SK-N-SH (cell line): ENCODE data around the gene MTURN. TPM values are rescaled to one million over a fixed set of nuclear protein-coding genes. Genes with fewer than 3 reads are reported as not detected.

Source experiments
- CTCF ChIA-PET: fragments of 300-600, 350-600 bp; formaldehyde crosslinking; extraction: SDS; loops from one replicate; lab custom pipeline; 2021; lab: Yijun Ruan, JAX
- POLR2A ChIA-PET: fragments of 350-600 bp; sonication (Branson Sonifier 250); formaldehyde crosslinking; extraction: SDS; loops from one replicate; lab custom pipeline; 2020; ENCODE audit warnings: antibody characterized with exemption, inconsistent platforms; lab: Yijun Ruan, JAX
- DNase-seq: peaks from one replicate; pipeline ENCODE4 v3.0.0; 2012
- H2AFZ ChIP-seq: fragments of 200-600 bp; sonication (generic); 2 replicates; pipeline ENCODE4 v1.8.1; 2016; ENCODE audit warnings: antibody characterized with exemption, mild to moderate bottlenecking, low read depth
- H3F3A ChIP-seq: fragments of 200-600 bp; sonication (generic); replicated peaks from 2 replicates; pipeline ENCODE3; 2016; ENCODE audit warnings: antibody characterized with exemption, mild to moderate bottlenecking; ENCODE audit not compliant: insufficient read depth
- H3K27ac ChIP-seq, 2 experiments: fragments of 200-500 bp in 1 of 2; fragments of 200-600 bp in 1 of 2; sonication (Bioruptor generic) in 1 of 2; sonication (generic), shearing (Covaris generic) in 1 of 2; 2 replicates each; pipeline versions ENCODE4 v1.5.1 to v1.6.1; 2014 to 2016; ENCODE audit warnings: low read depth in 2 of 2, inconsistent platforms in 1 of 2, low read length in 1 of 2, mild to moderate bottlenecking in 1 of 2, mixed read lengths in 1 of 2
- H3K27me3 ChIP-seq: fragments of 200-600 bp; sonication (generic), shearing (Covaris generic); 2 replicates; pipeline ENCODE4 v1.6.1; 2016; ENCODE audit warnings: mixed run types; ENCODE audit not compliant: insufficient read depth
- H3K36me3 ChIP-seq, 2 experiments: fragments of 200-500 bp in 1 of 2; fragments of 200-600 bp in 1 of 2; sonication (Bioruptor generic) in 1 of 2; sonication (generic) in 1 of 2; replicated peaks in 1 of 2; 2 replicates each; pipeline versions ENCODE3 to v1.5.1; 2014 to 2016; ENCODE audit warnings: low read length in 1 of 2, mild to moderate bottlenecking in 1 of 2; ENCODE audit not compliant: insufficient read depth in 2 of 2, control insufficient read depth in 1 of 2
- H3K4me1 ChIP-seq, 2 experiments: fragments of 200-500 bp in 1 of 2; fragments of 200-600 bp in 1 of 2; sonication (Bioruptor generic) in 1 of 2; sonication (generic), shearing (Covaris generic) in 1 of 2; 2 replicates each; pipeline versions ENCODE4 v1.5.1 to v1.6.1; 2014 to 2016; ENCODE audit warnings: low read depth in 1 of 2, low read length in 1 of 2, mixed run types in 1 of 2; ENCODE audit not compliant: insufficient read depth in 2 of 2, control insufficient read depth in 1 of 2
- H3K4me2 ChIP-seq: fragments of 200-600 bp; sonication (generic), shearing (Covaris generic); 2 replicates; pipeline ENCODE4 v1.6.1; 2017; ENCODE audit warnings: mixed run types
- H3K4me3 ChIP-seq, 2 experiments: fragments of 200-500 bp in 1 of 2; fragments of 200-600 bp in 1 of 2; sonication (Bioruptor generic) in 1 of 2; sonication (generic), shearing (Covaris generic) in 1 of 2; 2 replicates each; pipeline versions ENCODE4 v1.5.1 to v1.8.1; 2014 to 2016; ENCODE audit warnings: low read depth in 2 of 2, inconsistent platforms in 1 of 2, low read length in 1 of 2, mild to moderate bottlenecking in 1 of 2, mixed read lengths in 1 of 2, moderate library complexity in 1 of 2
- H3K79me2 ChIP-seq: fragments of 200-600 bp; sonication (generic); 2 replicates; pipeline ENCODE4 v1.8.1; 2017; ENCODE audit warnings: mild to moderate bottlenecking; ENCODE audit not compliant: insufficient read depth
- H3K9ac ChIP-seq: fragments of 200-600 bp; sonication (generic); 2 replicates; pipeline ENCODE4 v1.6.1; 2017; ENCODE audit warnings: mixed run types
- H3K9me2 ChIP-seq: fragments of 200-600 bp; sonication (generic); 2 replicates; pipeline ENCODE4 v1.6.1; 2017; ENCODE audit warnings: mixed run types
- H3K9me3 ChIP-seq: fragments of 200-600 bp; sonication (generic); 2 replicates; pipeline ENCODE4 v1.6.1; 2017; ENCODE audit warnings: mixed run types, mild to moderate bottlenecking, moderate library complexity
- H4K20me1 ChIP-seq: fragments of 200-600 bp; sonication (generic); 2 replicates; pipeline ENCODE4 v1.6.1; 2017; ENCODE audit warnings: mild to moderate bottlenecking, mixed run types; ENCODE audit not compliant: insufficient read depth
- CHD2 ChIP-seq: fragments of 150-350 bp; IDR thresholded peaks from 2 replicates; pipeline ENCODE4 v1.6.1; 2018; ENCODE audit warnings: low read length; ENCODE audit not compliant: partially characterized antibody
- ELF1 ChIP-seq: IDR thresholded peaks from 2 replicates; pipeline ENCODE4 v1.4.0; 2012
- EP300 ChIP-seq, 2 experiments: IDR thresholded peaks; 2 replicates each; pipeline versions ENCODE4 v1.4.0 to v1.6.1; 2012; ENCODE audit warnings: borderline replicate concordance in 1 of 2, low read depth in 1 of 2, low read length in 1 of 2
- EZH2phosphoT487 ChIP-seq: fragments of 200-600 bp; sonication (generic); IDR thresholded peaks from 2 replicates; pipeline ENCODE4 v1.6.1; 2017; ENCODE audit warnings: low read depth, mixed run types, mild to moderate bottlenecking, antibody characterized with exemption, moderate library complexity, borderline replicate concordance
- FOXJ3 ChIP-seq: sonication (generic); formaldehyde crosslinking; IDR thresholded peaks from 2 replicates; pipeline ENCODE4 v1.5.1; 2020; ENCODE audit warnings: mild to moderate bottlenecking, missing genetic modification reagents
- GABPA ChIP-seq: IDR thresholded peaks from 2 replicates; pipeline ENCODE4 v1.4.0; 2012; ENCODE audit warnings: low read depth, mild to moderate bottlenecking
- GATA2 ChIP-seq: sonication (generic); formaldehyde crosslinking; IDR thresholded peaks from 2 replicates; pipeline ENCODE4 v1.5.0; 2020; ENCODE audit warnings: mild to moderate bottlenecking, missing genetic modification reagents
- IRF3 ChIP-seq: fragments of 150-350 bp; IDR thresholded peaks from 2 replicates; pipeline ENCODE4 v1.6.1; 2016; ENCODE audit warnings: mild to moderate bottlenecking, low read depth, low read length
- NRF1 ChIP-seq: IDR thresholded peaks from 2 replicates; pipeline ENCODE4 v1.6.1; 2012; ENCODE audit warnings: low read depth, mild to moderate bottlenecking, low read length
- POLR2AphosphoS5 ChIP-seq: IDR thresholded peaks from 2 replicates; pipeline ENCODE4 v1.6.1; 2012; ENCODE audit warnings: low read depth, low read length
- RAD21 ChIP-seq: IDR thresholded peaks from 2 replicates; pipeline ENCODE4 v1.6.1; 2012; ENCODE audit warnings: mild to moderate bottlenecking, low read length
- RCOR1 ChIP-seq: fragments of 150-350 bp; IDR thresholded peaks from 2 replicates; pipeline ENCODE4 v1.6.1; 2017; ENCODE audit warnings: antibody characterized with exemption, low read length
- REST ChIP-seq: IDR thresholded peaks from 2 replicates; pipeline ENCODE4 v1.6.1; 2012; ENCODE audit warnings: mild to moderate bottlenecking, low read depth, low read length, moderate library complexity
- RFX5 ChIP-seq: IDR thresholded peaks from 2 replicates; pipeline ENCODE4 v1.6.1; 2012; ENCODE audit warnings: mild to moderate bottlenecking, improper control_type of control experiment, low read length
- RXRA ChIP-seq: IDR thresholded peaks from 2 replicates; pipeline ENCODE4 v1.4.0; 2012; ENCODE audit warnings: low read depth, mild to moderate bottlenecking, borderline replicate concordance
- SIN3A ChIP-seq: IDR thresholded peaks from 2 replicates; pipeline ENCODE4 v1.6.1; 2012; ENCODE audit warnings: low read depth, mild to moderate bottlenecking, low read length, moderate library complexity, borderline replicate concordance
- SMC3 ChIP-seq: IDR thresholded peaks from 2 replicates; pipeline ENCODE4 v1.6.1; 2012; ENCODE audit warnings: low read depth, low read length, improper control_type of control experiment
- TAF1 ChIP-seq: IDR thresholded peaks from 2 replicates; pipeline ENCODE4 v1.6.1; 2012; ENCODE audit warnings: low read depth, mild to moderate bottlenecking, low read length, moderate library complexity, borderline replicate concordance
- TEAD4 ChIP-seq: IDR thresholded peaks from 2 replicates; pipeline ENCODE4 v1.4.0; 2012; ENCODE audit warnings: mild to moderate bottlenecking, borderline replicate concordance; ENCODE audit not compliant: insufficient read depth
- USF2 ChIP-seq: fragments of 150-350 bp; IDR thresholded peaks from 2 replicates; pipeline ENCODE4 v1.6.1; 2017; ENCODE audit warnings: antibody characterized with exemption, low read length, low read depth, borderline replicate concordance
- WGBS: methylation state at CpG from one replicate; pipeline ENCODE4 v1.1.6; 2017; ENCODE audit warnings: low lambda C conversion rate; 5-methylcytosine and 5-hydroxymethylcytosine counted together
- polyA plus RNA-seq, 3 experiments: library from polyadenylated mRNA; depleted of rRNA; stranded (reverse); fragments of >200 nt; gene quantifications; 2 replicates each; pipeline ENCODE4 v1.2.3, GENCODE V29; 2012

The MTURN gene
- polyA plus RNA-seq, 1 of the 3 experiments (the other 2 are of a cell fraction) = 9.0 TPM

GRCh38 chr7:30162133-30162532, 27.3 kb downstream of the MTURN start:
- no peak for DNase-seq
- Histone ChIP-seq H2AFZ (peak overlapping the region; percentile 77; the same call in 1 of the 2 replicates), H3F3A (peaks cover 9% of the 10 kb centered on the region), H3K4me2 (peak overlapping the region; percentile 73)
- 86% methylated on average over 3 of the region's 3 CpGs for WGBS
- TF ChIP-seq CHD2 (no peak), EP300 (IDR thresholded peaks at IDR 0.05; ENCODE audit: borderline replicate concordance in 1 of 2, low read depth in 1 of 2, low read length in 1 of 2) (no peak), RFX5 (no peak), NRF1 (no peak), SIN3A (no peak), POLR2AphosphoS5 (no peak), EZH2phosphoT487 (no peak), GATA2 (CRISPR knock-in tag) (no peak)
- TF ChIP-seq, all 33 proteins: peak for 0
- Histone ChIP-seq H3K9ac (peak overlapping the region; percentile 54), H3K27me3 (no peaks in the 10 kb centered on the region), H3K4me1 (peaks cover 9 to 11% of the 10 kb centered on the region in 2 experiments), H3K4me3 (peak overlapping the region in 1 of 2 experiments; percentile 35; a peak in 1 of 4 replicates), H3K9me3 (no peaks in the 10 kb centered on the region), H3K36me3 (peaks cover 0 to 4% of the 10 kb centered on the region in 2 experiments), H3K27ac (peak overlapping the region in 1 of 2 experiments; percentile 77; a peak in 2 of 4 replicates), H3K9me2 (no peaks in the 10 kb centered on the region), H4K20me1 (no peaks in the 10 kb centered on the region), H3K79me2 (no peaks in the 10 kb centered on the region)
- ChIA-PET POLR2A (no interaction called here), CTCF (interaction anchor here (0.6 to 1.7 kb wide), 6 partner anchors 11 to 403 kb away, joined by 3 to 10 read pairs (median 4); no protein-coding TSS in a partner anchor)

GRCh38 chr7:30162622-30163124, 27.9 kb downstream of the MTURN start:
- H3K9ac ChIP-seq = peak overlapping the region; percentile 54
- peak overlapping the region; percentile 73 for H3K4me2 ChIP-seq
- H3K4me1 ChIP-seq = peaks cover 9 to 11% of the 10 kb centered on the region in 2 experiments
- H3K27ac ChIP-seq = peak overlapping the region in 1 of 2 experiments; percentile 77; a peak in 3 of 4 replicates
- peaks cover 9% of the 10 kb centered on the region for H3F3A ChIP-seq
- H3K79me2 ChIP-seq = no peaks in the 10 kb centered on the region
- CTCF ChIA-PET = interaction anchor here (1.0 to 2.5 kb wide), 4 partner anchors 113 to 401 kb away, joined by 3 to 31 read pairs (median 4); no protein-coding TSS in a partner anchor
- H3K27me3 ChIP-seq = no peaks in the 10 kb centered on the region
- H3K4me3 ChIP-seq = peak overlapping the region; percentile 5 to 35; a peak in 2 of 4 replicates
- no peak for DNase-seq
- H4K20me1 ChIP-seq = no peaks in the 10 kb centered on the region
- H2AFZ ChIP-seq = peak overlapping the region; percentile 77; the same call in 1 of the 2 replicates
- POLR2A ChIA-PET = no interaction called here
- peaks cover 0 to 4% of the 10 kb centered on the region in 2 experiments for H3K36me3 ChIP-seq
- 48% methylated on average over 5 of the region's 5 CpGs for WGBS
- H3K9me2 ChIP-seq = no peaks in the 10 kb centered on the region
- no peaks in the 10 kb centered on the region for H3K9me3 ChIP-seq
- TF ChIP-seq TEAD4 (no peak), EZH2phosphoT487 (no peak), NRF1 (no peak), TAF1 (peak; percentile 39; the same call in 1 of the 2 replicates), REST (no peak), RFX5 (no peak), SMC3 (0 out of 2 replicates have a peak, but pooled peaks have one; percentile 3), RCOR1 (no peak), POLR2AphosphoS5 (peak; percentile 63), IRF3 (no peak), ELF1 (no peak), RAD21 (no peak), USF2 (no peak), CHD2 (no peak), RXRA (no peak), FOXJ3 (no peak), GABPA (no peak)
